Endothelial cell of umbilical vein (primary cell): Measurements from ENCODE around the gene FURIN. TPM values are rescaled to one million over a fixed set of nuclear protein-coding genes. Genes with fewer than 3 reads are reported as not detected.
"Not testable (repeated sequence)": the region's sequence is repeated elsewhere in the genome, so short reads cannot be mapped to it uniquely, and the experiment has no call there.

Experiments used
- BruUV-seq: library from RNA; stranded (reverse); fragments of 400-500 nt; replicated peaks from 2 replicates; lab custom pipeline; 2021; lab: Mats Ljungman, UMichigan
- CTCF ChIA-PET: fragments of 300-600, 350-600 bp; sonication (Branson Sonifier 250); formaldehyde crosslinking; loops from one replicate; lab custom pipeline; 2021; ENCODE audit warnings: antibody characterized with exemption, inconsistent platforms; lab: Charles Lee
- POLR2A ChIA-PET: fragments of 300-600, 350-600 bp; sonication (Branson Sonifier 250); formaldehyde crosslinking; loops from one replicate; lab custom pipeline; 2021; ENCODE audit warnings: antibody characterized with exemption, inconsistent platforms; lab: Charles Lee
- DNase-seq: peaks from one replicate; pipeline ENCODE4 v3.0.0-alpha.2; 2011; ENCODE audit warnings: low read depth, low spot score
- FAIRE-seq: peaks from 2 replicates; lab custom pipeline; 2011; peaks lifted over from hg19 to GRCh38; lab: Jason Lieb, UNC
- H2AFZ ChIP-seq: 2 replicates; pipeline ENCODE4 v1.6.0; 2012; ENCODE audit warnings: low read depth, low read length, control low read depth, inconsistent platforms
- H3K27ac ChIP-seq: 2 replicates; pipeline ENCODE4 v1.5.1; 2011; ENCODE audit warnings: low read depth, mild to moderate bottlenecking, control low read depth, low read length, moderate library complexity; ENCODE audit not compliant: insufficient read depth
- H3K27me3 ChIP-seq, 2 experiments: 2 replicates each; pipeline versions ENCODE4 v1.6.0 to v1.6.1; 2011; ENCODE audit warnings: low read length in 2 of 2, mixed read lengths in 1 of 2; ENCODE audit not compliant: control insufficient read depth in 2 of 2, insufficient read depth in 2 of 2
- H3K36me3 ChIP-seq, 2 experiments: 2 replicates in 1 of 2; 3 replicates in 1 of 2; pipeline ENCODE4 v1.5.1; 2011; ENCODE audit warnings: low read length in 2 of 2, mild to moderate bottlenecking in 1 of 2, moderate library complexity in 1 of 2; ENCODE audit not compliant: control insufficient read depth in 2 of 2, insufficient read depth in 2 of 2; ENCODE audit errors: extremely low read depth in 1 of 2
- H3K4me1 ChIP-seq: 3 replicates; pipeline ENCODE4 v1.5.1; 2011; ENCODE audit warnings: mild to moderate bottlenecking, low read length; ENCODE audit not compliant: control insufficient read depth, insufficient read depth; ENCODE audit errors: extremely low read depth
- H3K4me2 ChIP-seq: 2 replicates; pipeline ENCODE4 v1.6.1; 2011; ENCODE audit warnings: low read length, control low read depth, mixed read lengths; ENCODE audit not compliant: insufficient read depth
- H3K4me3 ChIP-seq, 3 experiments: fragments of 200-600 bp in 1 of 3; sonication (generic), shearing (Covaris generic) in 1 of 3; replicated peaks in 1 of 3; 2 replicates each; pipeline ENCODE4 v1.5.1; 2011 to 2016; ENCODE audit warnings: control low read depth in 3 of 3, low read length in 3 of 3, mild to moderate bottlenecking in 2 of 3, inconsistent platforms in 1 of 3, low read depth in 1 of 3, moderate library complexity in 1 of 3; ENCODE audit not compliant: insufficient read depth in 1 of 3
- H3K79me2 ChIP-seq: 2 replicates; pipeline ENCODE4 v1.6.0; 2012; ENCODE audit warnings: low read length, inconsistent platforms; ENCODE audit not compliant: control insufficient read depth, insufficient read depth
- H3K9ac ChIP-seq: replicated peaks from 2 replicates; pipeline ENCODE3; 2011; ENCODE audit warnings: low read length, control low read depth; ENCODE audit not compliant: insufficient read depth; ENCODE audit errors: extremely low read depth
- H3K9me1 ChIP-seq: replicated peaks from 3 replicates; pipeline ENCODE4 v1.6.0; 2011; ENCODE audit warnings: mild to moderate bottlenecking, low read length; ENCODE audit not compliant: control insufficient read depth, insufficient read depth; ENCODE audit errors: extremely low read depth
- H3K9me3 ChIP-seq: replicated peaks from 2 replicates; pipeline ENCODE4 v1.5.1; 2012; ENCODE audit warnings: low read length, inconsistent platforms; ENCODE audit not compliant: control insufficient read depth, insufficient read depth
- H4K20me1 ChIP-seq: replicated peaks from 2 replicates; pipeline ENCODE3; 2011; ENCODE audit warnings: mild to moderate bottlenecking, low read length; ENCODE audit not compliant: control insufficient read depth, insufficient read depth; ENCODE audit errors: extremely low read depth
- FOS ChIP-seq: IDR thresholded peaks from 2 replicates; pipeline ENCODE4 v1.6.1; 2011; ENCODE audit warnings: mild to moderate bottlenecking, low read length, moderate library complexity, borderline replicate concordance; ENCODE audit not compliant: insufficient read depth
- GATA2 ChIP-seq: IDR thresholded peaks from 2 replicates; pipeline ENCODE4 v1.7.0; 2011; ENCODE audit warnings: low read depth, mild to moderate bottlenecking, moderate library complexity, mixed read lengths, low read length; ENCODE audit not compliant: insufficient read length, insufficient read depth
- JUN ChIP-seq: IDR thresholded peaks from 2 replicates; pipeline ENCODE4 v1.6.1; 2011; ENCODE audit warnings: borderline replicate concordance, low read depth; ENCODE audit not compliant: insufficient read length, insufficient read depth
- MYC ChIP-seq: IDR thresholded peaks from one replicate; pipeline ENCODE4 v1.6.1; 2011; ENCODE audit warnings: mild to moderate bottlenecking, low read depth, low read length
- POLR2A ChIP-seq: IDR thresholded peaks from 2 replicates; pipeline ENCODE4 v1.6.1; 2012; ENCODE audit warnings: low read depth, mild to moderate bottlenecking, control low read depth, low read length
- POLR2AphosphoS5 ChIP-seq: IDR thresholded peaks from 2 replicates; pipeline ENCODE4 v1.6.1; 2012; ENCODE audit warnings: low read depth, mild to moderate bottlenecking, control low read depth, low read length, moderate library complexity; ENCODE audit not compliant: insufficient read depth
- dilution Hi-C: fragments of 300-500 bp; cut with MboI; formaldehyde crosslinking; loops from one replicate; pipeline ENCODE4 v1.15.0; 2019; ENCODE audit warnings: low sequenced_read_pairs; ENCODE audit not compliant: extremely low pct_ligation_motif_present
- intact Hi-C: fragments of 100-400 bp; cut with micrococcal nuclease; formaldehyde crosslinking; loops from one replicate; pipeline ENCODE4 v1.10.0; 2022
- polyA plus RNA-seq, 4 experiments: library from polyadenylated mRNA; depleted of rRNA in 3 of 4; stranded (reverse) in 3 of 4; unstranded in 1 of 4; fragments of >200 nt; gene quantifications; 2 replicates each; pipeline versions ENCODE4 v1.2.1 to v1.2.3, GENCODE V29; 2011 to 2012; ENCODE audit warnings: missing spikeins in 1 of 4
- total RNA-seq: library from RNA; stranded (reverse); gene quantifications from 2 replicates; pipeline ENCODE4 v1.2.3, GENCODE V29; 2021
- TF ChIP-seq, protein P1 (sequence below), 2 donors: IDR thresholded peaks; 1 replicate in 1 of 2; 2 replicates in 1 of 2; pipeline ENCODE4 v1.5.1; 2011; ENCODE audit warnings: low read length in 2 of 2, mild to moderate bottlenecking in 2 of 2, moderate library complexity in 2 of 2, control low read depth in 1 of 2, inconsistent platforms in 1 of 2, low read depth in 1 of 2; ENCODE audit not compliant: insufficient read depth in 1 of 2; ENCODE audit errors: extremely low read depth in 1 of 2
- TF ChIP-seq, protein P2 (sequence below): IDR thresholded peaks from 2 replicates; pipeline ENCODE4 v1.6.1; 2011; ENCODE audit not compliant: insufficient read depth, insufficient read length

The FURIN gene
- total and polyA plus RNA-seq, 2 donors (not counting 3 experiments of a cell fraction or from before 2014, with no cell fraction given), result 77.4 to 131 TPM

DNA sequence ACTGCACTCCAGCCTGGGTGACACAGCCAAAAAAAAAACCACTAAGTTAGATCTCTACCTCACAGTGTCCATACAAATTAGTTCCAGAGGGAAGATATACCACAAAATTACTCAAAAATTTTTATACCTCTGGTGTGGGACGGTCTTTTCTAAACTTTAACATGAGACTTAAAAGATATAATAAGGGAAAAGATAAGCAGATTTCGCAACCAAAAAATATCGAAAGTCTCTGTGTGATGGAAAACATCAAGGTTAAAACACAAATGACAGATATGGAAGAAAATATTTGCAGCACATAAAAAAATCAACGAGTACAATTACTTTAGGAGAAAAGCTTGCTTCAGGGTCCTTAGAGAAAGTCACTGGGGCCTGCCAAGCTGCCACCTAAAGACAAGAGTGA lies 53.5 kb downstream of the FURIN start:
- ChIA-PET POLR2A (no interaction called here), CTCF (interaction anchor here (1.0 to 3.8 kb wide), 3 partner anchors 10 to 35 kb away, joined by 4 to 31 read pairs (median 4); partner anchors contain the start of genes HDDC3 and UNC45A)
- no peak for DNase-seq
- intact Hi-C loops, result no loop called here
- Histone ChIP-seq H4K20me1 (no peaks in the 10 kb centered on the region), H3K27ac (no peak overlapping the region), H3K36me3 (peaks cover 2 to 32% of the 10 kb centered on the region in 2 experiments), H3K9me3 (no peaks in the 10 kb centered on the region), H3K4me3 (no peak overlapping the region), H3K27me3 (no peaks in the 10 kb centered on the region), H3K9ac (no peak overlapping the region), H3K79me2 (no peaks in the 10 kb centered on the region), H3K9me1 (no peaks in the 10 kb centered on the region), H3K4me1 (no peaks in the 10 kb centered on the region), H2AFZ (no peak overlapping the region), H3K4me2 (no peak overlapping the region)
- FAIRE-seq, result no peak
- dilution Hi-C loops, result no loop called here
- TF ChIP-seq JUN (no peak), GATA2 (no peak), MYC (no peak), POLR2A (no peak), FOS (no peak), POLR2AphosphoS5 (no peak)
- TF ChIP-seq, protein P1, sequence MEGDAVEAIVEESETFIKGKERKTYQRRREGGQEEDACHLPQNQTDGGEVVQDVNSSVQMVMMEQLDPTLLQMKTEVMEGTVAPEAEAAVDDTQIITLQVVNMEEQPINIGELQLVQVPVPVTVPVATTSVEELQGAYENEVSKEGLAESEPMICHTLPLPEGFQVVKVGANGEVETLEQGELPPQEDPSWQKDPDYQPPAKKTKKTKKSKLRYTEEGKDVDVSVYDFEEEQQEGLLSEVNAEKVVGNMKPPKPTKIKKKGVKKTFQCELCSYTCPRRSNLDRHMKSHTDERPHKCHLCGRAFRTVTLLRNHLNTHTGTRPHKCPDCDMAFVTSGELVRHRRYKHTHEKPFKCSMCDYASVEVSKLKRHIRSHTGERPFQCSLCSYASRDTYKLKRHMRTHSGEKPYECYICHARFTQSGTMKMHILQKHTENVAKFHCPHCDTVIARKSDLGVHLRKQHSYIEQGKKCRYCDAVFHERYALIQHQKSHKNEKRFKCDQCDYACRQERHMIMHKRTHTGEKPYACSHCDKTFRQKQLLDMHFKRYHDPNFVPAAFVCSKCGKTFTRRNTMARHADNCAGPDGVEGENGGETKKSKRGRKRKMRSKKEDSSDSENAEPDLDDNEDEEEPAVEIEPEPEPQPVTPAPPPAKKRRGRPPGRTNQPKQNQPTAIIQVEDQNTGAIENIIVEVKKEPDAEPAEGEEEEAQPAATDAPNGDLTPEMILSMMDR (IDR thresholded peaks at IDR 0.05; ENCODE audit: extremely low read depth in 1 of 2, insufficient read depth in 1 of 2, low read depth in 1 of 2, low read length in 2 of 2), result no peak
- TF ChIP-seq, protein P2, sequence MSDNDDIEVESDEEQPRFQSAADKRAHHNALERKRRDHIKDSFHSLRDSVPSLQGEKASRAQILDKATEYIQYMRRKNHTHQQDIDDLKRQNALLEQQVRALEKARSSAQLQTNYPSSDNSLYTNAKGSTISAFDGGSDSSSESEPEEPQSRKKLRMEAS, result no peak
- BruUV-seq, result no TSS peak

DNA sequence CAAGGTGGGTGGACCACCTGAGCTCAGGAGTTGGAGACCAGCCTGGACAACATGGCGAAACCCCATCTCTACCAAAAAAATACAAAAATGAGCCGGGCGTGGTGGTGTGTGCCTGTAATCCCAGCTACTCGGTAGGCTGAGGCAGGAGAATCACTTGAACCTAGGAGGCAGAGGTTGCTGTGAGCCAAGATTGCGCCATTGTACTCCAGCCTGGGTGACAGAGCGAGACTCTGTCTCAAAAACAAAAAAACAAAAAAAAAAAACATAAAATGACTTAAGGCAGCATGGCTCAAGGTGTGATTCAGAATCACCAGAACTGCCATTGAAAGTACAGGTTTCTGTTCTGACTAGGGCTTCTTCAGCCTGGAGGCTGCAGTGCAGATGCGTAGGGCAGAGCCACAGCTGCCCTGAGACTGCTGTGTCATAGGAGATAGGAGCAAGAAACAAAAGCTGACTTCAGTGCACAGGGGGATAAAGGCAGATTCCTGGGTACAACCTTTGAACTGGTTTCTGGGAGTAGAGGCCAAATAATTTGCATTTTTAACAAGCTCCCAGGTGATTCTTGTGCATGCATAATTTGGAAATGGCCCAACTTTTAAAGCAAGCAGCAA lies 54.4 kb downstream of the FURIN start:
- POLR2A ChIA-PET, dilution Hi-C loops, H3K4me3 ChIP-seq, H4K20me1 ChIP-seq, H3K9ac ChIP-seq, H3K27me3 ChIP-seq, H3K4me2 ChIP-seq, H3K4me1 ChIP-seq, H2AFZ ChIP-seq, H3K79me2 ChIP-seq, H3K9me1 ChIP-seq, H3K9me3 ChIP-seq, intact Hi-C loops, DNase-seq, BruUV-seq, H3K27ac ChIP-seq, FAIRE-seq: not testable (repeated sequence)
- CTCF ChIA-PET, result interaction anchor here (0.6 to 3.8 kb wide), 3 partner anchors 9 to 42 kb away, joined by 3 to 31 read pairs (median 4); partner anchors contain the start of genes HDDC3 and UNC45A
- H3K36me3 ChIP-seq, result peaks cover 2 to 22% of the 10 kb centered on the region in 2 experiments
